ENCODE results near the gene LINGO4. TPM values are rescaled to one million over a fixed set of nuclear protein-coding genes. Genes with fewer than 3 reads are reported as not detected.

Gene LINGO4
- total RNA-seq, 2 experiments from 2014 or later = not detected

DNA sequence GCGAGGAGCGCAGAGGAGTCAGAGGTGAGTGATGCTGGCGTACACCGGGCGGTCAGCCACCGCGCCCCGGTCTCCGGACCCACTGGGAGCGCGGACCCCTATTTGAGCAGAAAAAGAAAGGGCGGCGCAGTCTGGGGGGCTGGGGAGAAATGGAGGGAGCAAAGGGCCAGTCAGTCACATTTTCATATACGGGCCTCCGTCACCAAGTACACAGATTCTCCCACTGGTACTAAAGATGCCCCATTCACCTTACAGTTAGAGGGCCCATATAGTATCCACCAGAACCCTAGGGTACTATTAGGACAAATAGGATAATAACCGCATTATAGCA lies 33.8 kb upstream of the LINGO4 start:
- Mint-ChIP-seq H3K27me3 (no peaks in the 10 kb centered on the region), H3K4me1 (peaks cover 36% of the 10 kb centered on the region), H3K27ac (peak overlapping the region; percentile 85)

DNA sequence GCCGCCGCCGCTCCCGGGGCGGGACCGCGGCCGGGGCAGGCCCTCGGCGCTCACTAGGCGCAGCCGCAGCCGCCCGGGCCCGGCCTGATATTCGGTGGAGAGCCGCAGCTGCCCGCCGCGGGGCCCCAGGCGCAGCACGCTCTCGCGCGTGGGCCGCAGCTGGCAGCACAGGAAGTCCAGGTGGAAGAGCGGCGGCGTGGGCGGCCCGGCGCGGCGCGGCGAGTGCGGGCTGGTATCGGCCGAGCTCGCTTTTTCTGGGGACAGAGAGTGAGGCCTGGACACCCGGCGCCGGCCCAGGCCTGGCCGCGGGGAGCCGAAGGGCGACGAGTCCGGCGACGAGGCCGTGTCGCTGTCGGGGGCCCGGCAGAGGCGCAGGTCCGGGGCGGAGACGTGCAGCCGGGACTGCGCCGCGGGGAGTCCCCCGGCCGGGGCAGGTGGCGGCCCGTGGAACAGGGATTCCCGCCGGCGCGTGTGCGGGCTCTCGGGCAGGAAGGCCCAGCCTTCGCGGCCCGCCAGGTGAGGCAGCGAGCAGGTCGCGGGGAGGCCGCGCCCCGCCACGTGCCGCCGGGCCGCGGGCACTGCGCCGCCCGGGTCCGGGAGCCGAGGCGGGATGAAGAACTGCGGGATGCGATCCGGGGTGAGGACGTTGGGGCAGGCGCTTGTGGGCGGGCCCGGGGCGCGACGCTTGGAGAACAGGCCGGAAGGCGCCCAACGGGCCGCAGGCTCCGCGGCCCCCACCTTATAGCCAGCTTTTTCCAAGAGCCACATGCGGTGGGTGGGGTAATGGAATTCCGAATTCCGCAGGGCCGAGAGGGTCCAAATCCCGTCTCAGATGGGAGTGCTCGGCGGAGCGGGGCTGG lies 33.2 kb upstream of the LINGO4 start:
- no peaks in the 10 kb centered on the region for H3K27me3 Mint-ChIP-seq
- no peaks in the 10 kb centered on the region for H3K9me3 Mint-ChIP-seq
- peak overlapping the region; percentile 82 for H3K4me3 Mint-ChIP-seq
- peak; percentile 66 for DNase-seq
- H3K27ac Mint-ChIP-seq = peak overlapping the region; percentile 85
- peaks cover 15% of the 10 kb centered on the region for H3K36me3 Mint-ChIP-seq
- peaks cover 42% of the 10 kb centered on the region for H3K4me1 Mint-ChIP-seq

More for the DNA sequence above, 33.8 kb upstream of the LINGO4 start:
- peaks cover 15% of the 10 kb centered on the region for H3K36me3 Mint-ChIP-seq
- H3K4me3 Mint-ChIP-seq = peak overlapping the region; percentile 82
- DNase-seq = no peak
- no peaks in the 10 kb centered on the region for H3K9me3 Mint-ChIP-seq

- Mint-ChIP-seq H3K27me3 (no peaks in the 10 kb centered on the region), H3K9me3 (no peaks in the 10 kb centered on the region), H3K4me1 (peaks cover 47% of the 10 kb centered on the region), H3K27ac (peak overlapping the region; percentile 89), H3K4me3 (peak overlapping the region; percentile 83), H3K36me3 (peaks cover 15% of the 10 kb centered on the region)
- no peak for DNase-seq
These were observed 32.6 kb upstream of the LINGO4 start for GRCh38 chr1:151837884-151838221.

DNA sequence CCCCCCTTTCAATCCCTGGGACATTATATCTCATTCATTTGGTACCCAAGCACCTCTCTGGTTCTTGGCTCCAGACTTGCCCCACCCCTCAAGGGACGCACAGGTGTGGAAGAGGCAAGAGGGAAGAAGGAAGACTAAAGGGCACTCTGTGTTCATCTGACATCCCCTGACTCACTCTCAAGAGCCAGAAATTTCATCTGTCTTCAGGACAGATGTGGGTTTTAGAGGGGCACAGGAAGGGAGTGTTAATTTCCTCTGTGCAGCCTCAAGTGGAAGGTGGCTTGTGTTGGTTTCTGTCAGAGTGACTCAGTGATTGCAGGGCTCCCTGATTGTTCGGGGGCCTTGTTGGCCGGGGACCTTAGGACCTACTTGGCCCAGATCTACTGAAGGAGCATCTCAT lies 32.0 kb upstream of the LINGO4 start:
- Mint-ChIP-seq H3K27ac (peak overlapping the region; percentile 89), H3K9me3 (no peaks in the 10 kb centered on the region), H3K4me3 (peak overlapping the region; percentile 83), H3K36me3 (peaks cover 15% of the 10 kb centered on the region), H3K27me3 (no peaks in the 10 kb centered on the region), H3K4me1 (peaks cover 50% of the 10 kb centered on the region)
- peak; percentile 56 for DNase-seq

DNA sequence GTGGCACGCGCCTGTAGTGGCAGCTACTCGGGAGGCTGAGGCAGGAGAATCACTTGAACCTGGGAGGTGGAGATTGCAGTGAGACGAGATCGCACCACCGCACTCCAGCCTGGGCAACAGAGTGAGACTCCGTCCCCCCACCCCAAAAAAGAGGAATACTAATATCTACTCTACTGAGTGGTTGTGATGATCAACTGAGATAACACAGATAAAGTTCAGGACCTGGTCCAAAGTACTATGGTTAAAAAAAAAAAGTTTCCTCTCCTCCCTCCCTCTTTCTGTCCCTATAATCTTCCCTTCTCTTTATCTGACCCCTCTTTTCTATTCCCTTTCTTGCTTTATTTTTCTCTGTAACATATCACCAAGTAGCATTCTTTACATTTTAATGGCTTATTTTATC lies 30.4 kb upstream of the LINGO4 start:
- Mint-ChIP-seq H3K4me1 (peaks cover 47% of the 10 kb centered on the region), H3K9me3 (no peaks in the 10 kb centered on the region), H3K4me3 (no peak overlapping the region), H3K27me3 (no peaks in the 10 kb centered on the region), H3K27ac (no peak overlapping the region), H3K36me3 (peaks cover 8% of the 10 kb centered on the region)
- DNase-seq = no peak

DNA sequence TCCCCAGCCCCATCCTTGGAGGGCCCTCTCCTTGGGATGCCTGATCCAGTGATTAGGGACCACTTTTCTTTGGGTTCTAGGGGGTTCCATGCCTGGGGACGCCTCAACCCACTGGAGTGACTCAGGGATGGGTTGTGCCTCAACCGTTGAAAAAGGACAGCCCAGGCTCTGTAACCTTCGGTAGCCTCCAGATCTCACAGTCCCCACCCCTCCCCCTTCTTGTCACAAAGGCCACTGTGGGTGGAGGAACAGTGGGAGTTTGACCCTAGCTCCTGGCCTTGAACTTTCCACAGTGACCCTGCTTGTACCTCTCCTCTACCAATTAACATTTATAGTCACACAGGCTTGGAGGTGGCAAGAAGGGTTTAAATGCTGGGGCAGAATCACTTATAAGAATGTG lies 29.0 kb upstream of the LINGO4 start:
- Mint-ChIP-seq H3K9me3 (no peaks in the 10 kb centered on the region), H3K4me1 (peaks cover 48% of the 10 kb centered on the region), H3K27ac (no peak overlapping the region), H3K36me3 (peaks cover 3% of the 10 kb centered on the region), H3K4me3 (no peak overlapping the region), H3K27me3 (no peaks in the 10 kb centered on the region)
- DNase-seq = no peak

GRCh38 chr1:151833172-151833900 lies 28.1 kb upstream of the LINGO4 start:
- H3K36me3 Mint-ChIP-seq = peaks cover 3% of the 10 kb centered on the region
- DNase-seq = no peak
- peaks cover 52% of the 10 kb centered on the region for H3K4me1 Mint-ChIP-seq
- no peaks in the 10 kb centered on the region for H3K27me3 Mint-ChIP-seq
- no peak overlapping the region for H3K27ac Mint-ChIP-seq
- H3K4me3 Mint-ChIP-seq = no peak overlapping the region
- no peaks in the 10 kb centered on the region for H3K9me3 Mint-ChIP-seq

- Mint-ChIP-seq H3K27me3 (no peaks in the 10 kb centered on the region), H3K9me3 (no peaks in the 10 kb centered on the region), H3K4me3 (no peak overlapping the region), H3K36me3 (peaks cover 1% of the 10 kb centered on the region), H3K4me1 (peaks cover 56% of the 10 kb centered on the region), H3K27ac (no peak overlapping the region)
- DNase-seq = no peak
These were observed 27.2 kb upstream of the LINGO4 start for GRCh38 chr1:151832318-151832980.

- no peak within 1 kb of the TSS for H3K27ac Mint-ChIP-seq
- H3K4me3 Mint-ChIP-seq = no peak within 1 kb of the TSS
- DNase-seq = no peak
- H3K27me3 Mint-ChIP-seq = no peaks in the 10 kb centered on the region
- H3K4me1 Mint-ChIP-seq = peaks cover 48% of the 10 kb centered on the region
- no peaks in the 10 kb centered on the region for H3K9me3 Mint-ChIP-seq
- H3K36me3 Mint-ChIP-seq = no peaks in the 10 kb centered on the region
These were observed 26.4 kb upstream of the LINGO4 start, which contains the start of gene RORC for GRCh38 chr1:151831605-151832004. RORC (minus strand) TSS chr1:151831802; CDS start chr1:151831764, 38 bp downstream.

DNA sequence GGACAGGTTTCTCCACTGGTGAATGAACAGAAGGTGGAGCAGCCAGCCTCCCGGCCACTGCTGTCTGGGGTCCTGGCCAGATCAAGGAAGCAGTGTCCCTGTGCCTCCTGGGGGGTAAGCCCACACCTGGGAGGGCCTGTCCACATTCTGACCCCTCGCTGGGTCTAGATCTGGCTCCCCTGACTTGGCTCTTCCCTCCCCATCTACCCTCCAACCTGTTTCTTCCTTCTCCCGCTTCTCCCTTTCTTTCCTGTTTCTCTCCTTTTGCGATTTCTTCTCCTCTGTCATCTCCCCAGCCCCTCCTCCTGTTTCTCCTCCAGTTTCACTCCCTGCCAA lies 26.0 kb upstream of the LINGO4 start:
- Mint-ChIP-seq H3K27me3 (no peaks in the 10 kb centered on the region), H3K36me3 (no peaks in the 10 kb centered on the region), H3K4me3 (no peak overlapping the region), H3K27ac (no peak overlapping the region), H3K9me3 (no peaks in the 10 kb centered on the region), H3K4me1 (peaks cover 48% of the 10 kb centered on the region)
- no peak for DNase-seq

DNA sequence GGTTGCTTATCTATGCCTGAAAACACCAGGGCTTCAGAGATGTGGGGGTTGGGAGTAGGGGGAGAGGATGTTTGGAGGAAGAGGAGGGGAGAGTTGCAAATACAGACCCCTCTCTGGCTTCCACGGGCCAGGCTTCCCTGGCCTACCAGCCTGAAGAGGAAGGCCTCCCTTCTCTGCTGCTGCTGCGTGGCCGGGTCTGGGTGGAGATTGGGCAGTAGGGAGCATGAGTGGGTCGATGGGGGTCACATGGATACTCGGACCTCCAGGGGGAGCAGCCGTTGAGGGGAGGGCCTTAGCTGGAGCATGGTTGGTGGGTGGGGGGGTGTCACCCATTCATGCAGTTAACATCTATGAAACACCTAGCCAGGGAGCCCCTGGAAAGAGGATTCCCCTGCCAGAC lies 24.8 kb upstream of the LINGO4 start:
- Mint-ChIP-seq H3K9me3 (no peaks in the 10 kb centered on the region), H3K36me3 (no peaks in the 10 kb centered on the region), H3K4me1 (peaks cover 51% of the 10 kb centered on the region), H3K4me3 (no peak overlapping the region), H3K27me3 (no peaks in the 10 kb centered on the region), H3K27ac (no peak overlapping the region)
- DNase-seq = no peak

DNA sequence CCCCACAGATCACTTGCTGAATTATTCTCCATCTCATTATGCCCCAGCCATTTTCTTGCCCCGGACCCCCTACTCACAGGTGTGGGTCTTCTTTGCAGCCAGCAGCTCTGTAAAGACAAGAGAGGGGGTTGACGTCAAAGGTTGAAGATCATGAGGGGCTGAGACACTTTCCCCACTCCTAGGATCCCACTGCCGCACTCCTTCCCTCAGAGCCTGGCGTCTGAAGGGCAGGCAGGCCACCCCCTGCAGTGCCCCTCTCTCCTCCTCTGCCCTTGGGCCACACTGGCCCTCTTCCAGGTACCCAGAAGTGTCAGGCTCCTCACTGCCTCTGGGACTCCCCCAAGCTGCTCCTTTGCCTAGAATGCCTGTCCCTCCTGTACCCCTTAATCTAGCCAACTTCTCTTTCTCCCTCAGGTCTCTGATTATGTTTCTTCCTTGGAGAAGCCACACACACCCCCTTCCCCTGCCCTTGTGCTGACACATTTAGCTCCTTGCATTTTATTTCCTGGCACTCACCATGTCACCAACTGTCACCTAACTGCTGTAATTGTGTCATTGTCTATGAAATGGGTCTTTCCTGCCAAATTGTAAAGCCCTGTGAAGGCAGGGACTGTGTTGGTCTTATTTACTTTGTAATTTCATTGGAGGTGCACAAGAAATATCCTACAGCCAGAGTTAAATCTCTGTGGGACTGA lies 24.3 kb upstream of the LINGO4 start:
- H3K4me1 Mint-ChIP-seq = peaks cover 51% of the 10 kb centered on the region
- H3K36me3 Mint-ChIP-seq = no peaks in the 10 kb centered on the region
- H3K27ac Mint-ChIP-seq = no peak overlapping the region
- H3K9me3 Mint-ChIP-seq = no peaks in the 10 kb centered on the region
- H3K4me3 Mint-ChIP-seq = no peak overlapping the region
- no peak for DNase-seq
- peaks cover 5% of the 10 kb centered on the region for H3K27me3 Mint-ChIP-seq

DNA sequence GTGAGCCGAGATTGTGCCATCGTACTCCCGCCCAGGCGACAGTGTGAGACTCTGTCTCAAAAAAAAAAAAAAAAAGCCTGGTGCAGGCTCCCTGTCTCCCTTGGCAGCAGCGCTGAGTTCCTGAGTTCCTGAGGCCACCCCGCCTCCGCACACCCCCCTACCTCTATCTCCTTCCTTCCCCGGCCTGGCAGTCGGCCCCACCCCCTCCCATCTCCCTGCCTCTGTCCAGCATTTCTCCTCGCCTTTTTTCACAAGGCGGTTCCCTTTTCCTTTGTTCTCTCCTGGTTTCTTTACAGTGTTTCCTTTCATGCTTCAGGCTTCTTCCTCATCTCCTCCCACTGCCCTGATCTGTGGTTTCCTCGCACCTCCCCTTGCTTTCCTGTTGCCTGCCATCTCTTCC lies 23.7 kb upstream of the LINGO4 start:
- H3K27me3 Mint-ChIP-seq = peaks cover 6% of the 10 kb centered on the region
- H3K27ac Mint-ChIP-seq = no peak overlapping the region
- no peaks in the 10 kb centered on the region for H3K36me3 Mint-ChIP-seq
- no peaks in the 10 kb centered on the region for H3K9me3 Mint-ChIP-seq
- DNase-seq = no peak
- H3K4me1 Mint-ChIP-seq = peaks cover 47% of the 10 kb centered on the region
- H3K4me3 Mint-ChIP-seq = no peak overlapping the region

DNA sequence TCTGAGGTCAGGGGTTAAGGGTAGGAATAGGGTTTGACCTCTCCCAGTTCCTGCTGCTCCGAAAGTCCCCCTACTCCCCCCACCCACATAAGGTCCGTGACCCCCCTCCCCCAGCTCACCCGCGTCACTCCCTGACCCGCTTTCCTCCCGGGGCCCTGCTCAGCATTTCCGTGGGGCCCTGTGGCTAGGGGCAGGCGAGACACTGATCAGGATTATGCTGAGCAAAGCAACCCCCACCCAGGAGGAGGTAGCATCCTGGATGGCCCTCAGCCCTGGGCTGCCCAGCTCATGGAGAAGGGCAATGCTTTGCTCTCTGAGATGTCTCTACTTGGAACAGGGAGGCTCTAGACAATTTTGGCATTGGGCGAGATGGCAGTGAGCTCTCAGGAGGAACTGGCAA lies 22.6 kb upstream of the LINGO4 start:
- no peak overlapping the region for H3K4me3 Mint-ChIP-seq
- DNase-seq = no peak
- H3K27ac Mint-ChIP-seq = no peak overlapping the region
- peaks cover 6% of the 10 kb centered on the region for H3K27me3 Mint-ChIP-seq
- peaks cover 42% of the 10 kb centered on the region for H3K4me1 Mint-ChIP-seq
- H3K36me3 Mint-ChIP-seq = no peaks in the 10 kb centered on the region
- no peaks in the 10 kb centered on the region for H3K9me3 Mint-ChIP-seq

Data from activated naive CD8-positive, alpha-beta T cell treated with anti-CD3 and anti-CD28 coated beads for 36 hours (primary cell).